H1 (cell line): ENCODE measurements around the gene ANAPC13. TPM values are rescaled to one million over a fixed set of nuclear protein-coding genes. Genes with fewer than 3 reads are reported as not detected.

Source experiments
- CTCF ChIA-PET: fragments of 300-600 bp; sonication (Branson Sonifier 250); formaldehyde crosslinking; loops from one replicate; lab custom pipeline; 2021; ENCODE audit not compliant: partially characterized antibody; lab: Charles Lee
- POLR2A ChIA-PET: fragments of 300-600 bp; sonication (Branson Sonifier 250); formaldehyde crosslinking; loops from one replicate; lab custom pipeline; 2021; ENCODE audit warnings: inconsistent platforms; ENCODE audit not compliant: partially characterized antibody; lab: Charles Lee
- DNase-seq, 2 experiments: peaks; one replicate each; pipeline versions ENCODE4 v3.0.0 to v3.0.0-alpha.2; 2010 to 2022; ENCODE audit warnings: low spot score in 2 of 2, low read depth in 1 of 2, mixed read lengths in 1 of 2
- FAIRE-seq: peaks from 2 replicates; lab custom pipeline; 2011; peaks lifted over from hg19 to GRCh38; lab: Jason Lieb, UNC
- H2AFZ ChIP-seq: 2 replicates; pipeline ENCODE4 v1.8.1; 2012; ENCODE audit warnings: low read length, inconsistent platforms
- H2AK5ac ChIP-seq: 2 replicates; pipeline ENCODE4 v1.6.1; 2013; ENCODE audit warnings: low read depth, low read length
- H2BK120ac ChIP-seq: replicated peaks from 2 replicates; pipeline ENCODE3; 2013; ENCODE audit warnings: low read depth, low read length, inconsistent platforms
- H2BK12ac ChIP-seq: 2 replicates; pipeline ENCODE4 v1.6.1; 2013; ENCODE audit warnings: low read depth, low read length
- H2BK15ac ChIP-seq: 2 replicates; pipeline ENCODE4 v1.6.1; 2013; ENCODE audit warnings: low read length
- H2BK20ac ChIP-seq: 2 replicates; pipeline ENCODE4 v1.6.1; 2013; ENCODE audit warnings: low read length
- H2BK5ac ChIP-seq: 2 replicates; pipeline ENCODE4 v1.6.1; 2013; ENCODE audit warnings: low read depth, low read length
- H3K14ac ChIP-seq: 2 replicates; pipeline ENCODE4 v1.6.1; 2013; ENCODE audit warnings: inconsistent platforms; ENCODE audit not compliant: insufficient read length
- H3K18ac ChIP-seq: 2 replicates; pipeline ENCODE4 v1.6.1; 2013; ENCODE audit warnings: low read length; ENCODE audit errors: extremely low read depth
- H3K23ac ChIP-seq: 2 replicates; pipeline ENCODE4 v1.6.1; 2013; ENCODE audit warnings: inconsistent platforms; ENCODE audit not compliant: insufficient read length
- H3K23me2 ChIP-seq: 2 replicates; pipeline ENCODE4 v1.6.1; 2013; ENCODE audit warnings: low read depth, low read length
- H3K27ac ChIP-seq: 2 replicates; pipeline ENCODE4 v1.6.1; 2011; ENCODE audit warnings: low read depth, low read length, inconsistent platforms
- H3K27me3 ChIP-seq, 4 experiments: replicated peaks in 1 of 4; 1 replicate in 1 of 4; 2 replicates in 3 of 4; pipeline versions ENCODE4 v1.6.1 to v1.8.1; 2011 to 2013; ENCODE audit warnings: low read length in 3 of 4, mild to moderate bottlenecking in 3 of 4, inconsistent platforms in 2 of 4, mixed read lengths in 2 of 4, moderate library complexity in 1 of 4; ENCODE audit not compliant: control insufficient read depth in 3 of 4, insufficient read depth in 3 of 4; ENCODE audit errors: extremely low read depth in 1 of 4
- H3K36me3 ChIP-seq, 4 experiments: 2 replicates each; pipeline versions ENCODE4 v1.6.1 to v1.8.1; 2011 to 2013; ENCODE audit warnings: mild to moderate bottlenecking in 4 of 4, low read length in 3 of 4, moderate library complexity in 2 of 4, control low read depth in 1 of 4, inconsistent platforms in 1 of 4; ENCODE audit not compliant: insufficient read depth in 4 of 4, control insufficient read depth in 2 of 4
- H3K4ac ChIP-seq: replicated peaks from 2 replicates; pipeline ENCODE3; 2013; ENCODE audit warnings: low read length, low read depth, mixed read lengths, inconsistent platforms; ENCODE audit not compliant: insufficient read length
- H3K4me1 ChIP-seq, 4 experiments: replicated peaks in 1 of 4; 1 replicate in 1 of 4; 2 replicates in 3 of 4; pipeline versions ENCODE4 v1.6.1 to v1.8.1; 2011 to 2013; ENCODE audit warnings: low read length in 3 of 4, inconsistent platforms in 2 of 4, mixed read lengths in 1 of 4; ENCODE audit not compliant: insufficient read depth in 4 of 4, control insufficient read depth in 3 of 4
- H3K4me2 ChIP-seq, 2 experiments: 2 replicates each; pipeline versions ENCODE4 v1.6.1 to v1.8.1; 2011 to 2013; ENCODE audit warnings: low read depth in 2 of 2, low read length in 2 of 2, control low read depth in 1 of 2, inconsistent platforms in 1 of 2, mild to moderate bottlenecking in 1 of 2; ENCODE audit not compliant: insufficient read depth in 1 of 2
- H3K4me3 ChIP-seq, 4 experiments: fragments of 200-600, 300-600 bp in 1 of 4; sonication (generic), shearing (Covaris generic), sonication (Bioruptor Twin) in 1 of 4; 2 replicates each; pipeline versions ENCODE4 v1.5.1 to v1.8.1; 2011 to 2016; ENCODE audit warnings: low read length in 4 of 4, low read depth in 3 of 4, control low read depth in 2 of 4, inconsistent platforms in 2 of 4, mild to moderate bottlenecking in 2 of 4, mixed read lengths in 1 of 4, moderate library complexity in 1 of 4; ENCODE audit not compliant: insufficient read depth in 2 of 4; ENCODE audit errors: extremely low read depth in 1 of 4
- H3K56ac ChIP-seq: replicated peaks from 2 replicates; pipeline ENCODE3; 2013; ENCODE audit warnings: low read depth, mild to moderate bottlenecking, mixed read lengths, low read length, inconsistent platforms; ENCODE audit not compliant: insufficient read length
- H3K79me1 ChIP-seq: 2 replicates; pipeline ENCODE4 v1.6.1; 2013; ENCODE audit warnings: low read depth, low read length, control low read depth
- H3K79me2 ChIP-seq, 2 experiments: 2 replicates each; pipeline versions ENCODE4 v1.6.1 to v1.8.1; 2012 to 2013; ENCODE audit warnings: low read length in 2 of 2, mild to moderate bottlenecking in 2 of 2, inconsistent platforms in 1 of 2; ENCODE audit not compliant: insufficient read depth in 2 of 2, control insufficient read depth in 1 of 2
- H3K9ac ChIP-seq, 4 experiments: replicated peaks in 1 of 4; 1 replicate in 1 of 4; 2 replicates in 3 of 4; pipeline versions ENCODE4 v1.6.1 to v1.8.1; 2011 to 2013; ENCODE audit warnings: low read depth in 3 of 4, low read length in 3 of 4, control low read depth in 2 of 4, mild to moderate bottlenecking in 2 of 4, moderate library complexity in 2 of 4, inconsistent platforms in 1 of 4; ENCODE audit errors: extremely low read depth in 1 of 4
- H3K9me3 ChIP-seq, 2 experiments: 2 replicates each; pipeline versions ENCODE4 v1.6.1 to v1.8.1; 2012 to 2013; ENCODE audit warnings: mild to moderate bottlenecking in 2 of 2, moderate library complexity in 2 of 2, control low read depth in 1 of 2, inconsistent platforms in 1 of 2, low read depth in 1 of 2, low read length in 1 of 2, mixed read lengths in 1 of 2; ENCODE audit not compliant: insufficient read depth in 2 of 2
- H4K20me1 ChIP-seq, 2 experiments: replicated peaks in 1 of 2; 2 replicates each; pipeline versions ENCODE3 to v1.8.1; 2011 to 2013; ENCODE audit warnings: inconsistent platforms in 2 of 2, low read length in 2 of 2, mild to moderate bottlenecking in 1 of 2; ENCODE audit not compliant: insufficient read depth in 2 of 2, control insufficient read depth in 1 of 2
- H4K5ac ChIP-seq: 2 replicates; pipeline ENCODE4 v1.6.1; 2013; ENCODE audit warnings: low read length, low read depth, mixed read lengths, inconsistent platforms; ENCODE audit not compliant: insufficient read length
- H4K8ac ChIP-seq: 2 replicates; pipeline ENCODE4 v1.8.0; 2013; ENCODE audit warnings: mild to moderate bottlenecking, moderate library complexity, low read length, inconsistent platforms; ENCODE audit not compliant: insufficient read depth; ENCODE audit errors: extremely low read depth
- H4K91ac ChIP-seq: replicated peaks from 2 replicates; pipeline ENCODE3; 2013; ENCODE audit warnings: low read length, mixed read lengths, inconsistent platforms; ENCODE audit not compliant: insufficient read length
- CBX5 ChIP-seq: fragments of 300-800, 300-1000 bp; sonication (generic); IDR thresholded peaks from 2 replicates; pipeline ENCODE4 v1.7.1; 2016; ENCODE audit warnings: antibody characterized with exemption, low read length, low read depth
- POLR2A ChIP-seq, 2 experiments: IDR thresholded peaks; 1 replicate in 1 of 2; 2 replicates in 1 of 2; pipeline ENCODE4 v1.6.1; 2011; ENCODE audit warnings: low read depth in 2 of 2, low read length in 2 of 2, mild to moderate bottlenecking in 2 of 2; ENCODE audit errors: control extremely low read depth in 1 of 2
- POU5F1 ChIP-seq: IDR thresholded peaks from 2 replicates; pipeline ENCODE4 v1.6.1; 2011; ENCODE audit warnings: low read depth, mild to moderate bottlenecking, low read length, moderate library complexity
- SP1 ChIP-seq: IDR thresholded peaks from 2 replicates; pipeline ENCODE4 v1.6.1; 2011; ENCODE audit warnings: low read depth, low read length
- SUZ12 ChIP-seq: fragments of 200-600 bp; sonication (generic); IDR thresholded peaks from 2 replicates; pipeline ENCODE4 v1.6.1; 2012; ENCODE audit warnings: mild to moderate bottlenecking, inconsistent platforms, low read length, moderate library complexity, mixed read lengths
- TAF7 ChIP-seq: optimal IDR thresholded peaks from 2 replicates; pipeline ENCODE3; 2011; ENCODE audit warnings: low read depth, mild to moderate bottlenecking, inconsistent platforms, low read length, moderate library complexity, borderline replicate concordance
- TBP ChIP-seq: IDR thresholded peaks from 2 replicates; pipeline ENCODE4 v1.6.1; 2011; ENCODE audit warnings: low read depth, low read length, improper control_type of control experiment
- WGBS, 2 experiments: shearing (Covaris generic) in 1 of 2; methylation state at CpG; one replicate each; pipeline versions ENCODE4 v1.1.6 to v1.1.7; 2013 to 2015; ENCODE audit warnings: low lambda C conversion rate in 2 of 2, mixed read lengths in 2 of 2, inconsistent platforms in 1 of 2, low coverage in 1 of 2, missing lambda C conversion rate in 1 of 2; ENCODE audit not compliant: insufficient replicate concordance in 2 of 2, insufficient coverage in 1 of 2, insufficient read length in 1 of 2; ENCODE audit errors: extremely low coverage in 1 of 2, missing lambda C conversion rate in 1 of 2; 5-methylcytosine and 5-hydroxymethylcytosine counted together
- polyA plus RNA-seq, 7 experiments: library from polyadenylated mRNA; depleted of rRNA in 3 of 7; stranded (reverse) in 5 of 7; unstranded in 2 of 7; fragments of >200 nt in 5 of 7; fragments of 200-250 nt in 2 of 7; gene quantifications; 1 replicate in 5 of 7; 2 replicates in 1 of 7; 4 replicates in 1 of 7; pipeline versions ENCODE4 v1.2.1 to v1.2.3, GENCODE V29; 2011 to 2013; ENCODE audit warnings: missing spikeins in 2 of 7, mixed read lengths in 2 of 7
- total RNA-seq: library from RNA; stranded (reverse); fragmentation: NEBNext Ultra II Directional; extraction: Animal tissue kit (Norgen Biotek cat#: 25700); gene quantifications from 2 replicates; pipeline ENCODE4 v1.2.1, GENCODE V29; 2021
- TF ChIP-seq, protein P1 (sequence below): IDR thresholded peaks from 2 replicates; pipeline ENCODE4 v1.6.1; 2011; ENCODE audit warnings: low read depth, mild to moderate bottlenecking, low read length; ENCODE audit not compliant: insufficient read depth

Gene ANAPC13
- total and polyA plus RNA-seq, 2 of the 8 experiments (the other 6 are each of a cell fraction or from before 2014, with no cell fraction given), result 33.3 to 34.0 TPM

GRCh38 chr3:134457376-134458074 is 28.3 kb downstream of the ANAPC13 start:
- Histone ChIP-seq H2AFZ (no peak overlapping the region), H3K36me3 (no peaks in the 10 kb centered on the region), H4K91ac (no peak overlapping the region), H2BK15ac (no peak overlapping the region), H3K56ac (no peak overlapping the region), H3K9me3 (no peaks in the 10 kb centered on the region), H3K79me1 (no peaks in the 10 kb centered on the region), H3K4me2 (no peak overlapping the region), H2AK5ac (no peak overlapping the region), H2BK12ac (no peak overlapping the region; the same call in 1 of the 2 replicates), H3K4me3 (no peak overlapping the region), H2BK5ac (no peak overlapping the region), H3K27ac (no peak overlapping the region), H3K79me2 (no peaks in the 10 kb centered on the region), H3K18ac (no peak overlapping the region), H4K5ac (no peak overlapping the region), H2BK20ac (no peak overlapping the region), H2BK120ac (no peak overlapping the region), H4K20me1 (no peaks in the 10 kb centered on the region), H3K23ac (no peak overlapping the region), H3K9ac (no peak overlapping the region), H4K8ac (no peak overlapping the region), H3K27me3 (peaks cover 0 to 4% (median 0%) of the 10 kb centered on the region in 4 experiments; a peak in 2 of 7 replicates), H3K23me2 (no peaks in the 10 kb centered on the region), H3K4ac (no peak overlapping the region), H3K14ac (no peak overlapping the region), H3K4me1 (no peaks in the 10 kb centered on the region; a peak in 2 of 7 replicates)
- TF ChIP-seq POLR2A (IDR thresholded peaks at IDR 0.05; ENCODE audit: control extremely low read depth in 1 of 2, low read depth in 2 of 2, low read length in 2 of 2) (no peak), TAF7 (no peak), POU5F1 (no peak), CBX5 (no peak), SUZ12 (no peak), SP1 (no peak), TBP (no peak)
- TF ChIP-seq, protein P1, sequence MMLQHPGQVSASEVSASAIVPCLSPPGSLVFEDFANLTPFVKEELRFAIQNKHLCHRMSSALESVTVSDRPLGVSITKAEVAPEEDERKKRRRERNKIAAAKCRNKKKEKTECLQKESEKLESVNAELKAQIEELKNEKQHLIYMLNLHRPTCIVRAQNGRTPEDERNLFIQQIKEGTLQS, result no peak
- ChIA-PET CTCF (interaction anchor here (0.5 to 7.5 kb wide), 5 partner anchors 9 to 576 kb away, joined by 3 to 95 read pairs (median 3); no protein-coding TSS in a partner anchor), POLR2A (interaction anchor here (1.0 to 1.4 kb wide), 3 partner anchors 83 to 144 kb away, joined by 3 to 4 read pairs (median 3); partner anchors contain the start of gene AMOTL2)
- DNase-seq, result peak in 1 of 2 experiments; percentile 31
- 90% methylated on average over 9 of the region's 9 CpGs; no CpG with 5 or more reads in 1 of the 2 experiments for WGBS, 2 experiments
- FAIRE-seq, result no peak
